PFSK-1 (cell line): Measurements from ENCODE around the gene MCRIP1.

Experiments used
- FOXP2 ChIP-seq: optimal IDR thresholded peaks from 2 replicates; pipeline ENCODE3; 2011; ENCODE audit warnings: borderline replicate concordance, control low read depth, inconsistent platforms; ENCODE audit not compliant: insufficient read depth; ENCODE audit errors: extremely low read length, extremely low read depth
- POLR2AphosphoS5 ChIP-seq: IDR thresholded peaks from 2 replicates; pipeline ENCODE4 v1.6.1; 2012; ENCODE audit warnings: low read depth, mild to moderate bottlenecking, control low read depth, low read length, moderate library complexity
- REST ChIP-seq, 2 experiments: IDR thresholded peaks; 2 replicates each; pipeline versions ENCODE4 v1.6.1 to v1.8.0; 2011 to 2012; ENCODE audit warnings: low read depth in 2 of 2, low read length in 2 of 2, control low read depth in 1 of 2, inconsistent platforms in 1 of 2, mild to moderate bottlenecking in 1 of 2, moderate library complexity in 1 of 2; ENCODE audit not compliant: insufficient read depth in 1 of 2
- SIN3A ChIP-seq: IDR thresholded peaks from 2 replicates; pipeline ENCODE4 v1.6.1; 2012; ENCODE audit warnings: mild to moderate bottlenecking, low read length, moderate library complexity, borderline replicate concordance; ENCODE audit not compliant: insufficient read depth
- TAF1 ChIP-seq: IDR thresholded peaks from 2 replicates; pipeline ENCODE4 v1.6.1; 2012; ENCODE audit warnings: low read length, control low read depth, borderline replicate concordance; ENCODE audit not compliant: insufficient read depth

Gene MCRIP1

GRCh38 chr17:81833921-81834830, 1.1 kb upstream of the MCRIP1 start:
- no peak for TF ChIP-seq REST (IDR thresholded peaks at IDR 0.05; ENCODE audit: insufficient read depth in 1 of 2, low read depth in 2 of 2, low read length in 2 of 2)
- no peak for TF ChIP-seq FOXP2
- TF ChIP-seq TAF1 = no peak
- no peak for TF ChIP-seq SIN3A
- no peak for TF ChIP-seq POLR2AphosphoS5

- TF ChIP-seq TAF1 (no peak), REST (IDR thresholded peaks at IDR 0.05; ENCODE audit: insufficient read depth in 1 of 2, low read depth in 2 of 2, low read length in 2 of 2) (no peak), SIN3A (no peak), FOXP2 (no peak), POLR2AphosphoS5 (no peak)
These were observed 407 bp downstream of the MCRIP1 start for GRCh38 chr17:81832608-81833159.

GRCh38 chr17:81831957-81832607, 1.0 kb downstream of the MCRIP1 start:
- TF ChIP-seq POLR2AphosphoS5 = no peak

- TF ChIP-seq FOXP2 (no peak), SIN3A (no peak)
These were observed 1.5 kb downstream of the MCRIP1 start for GRCh38 chr17:81831563-81831956.

- TF ChIP-seq POLR2AphosphoS5 = no peak
- no peak for TF ChIP-seq REST (IDR thresholded peaks at IDR 0.05; ENCODE audit: insufficient read depth in 1 of 2, low read depth in 2 of 2, low read length in 2 of 2)
- TF ChIP-seq FOXP2 = no peak
- no peak for TF ChIP-seq SIN3A
- TF ChIP-seq TAF1 = no peak
These were observed 3.2 kb downstream of the MCRIP1 start for GRCh38 chr17:81829858-81830257.

- TF ChIP-seq SIN3A = no peak
- peak; percentile 62 for TF ChIP-seq FOXP2
- no peak for TF ChIP-seq REST (IDR thresholded peaks at IDR 0.05; ENCODE audit: insufficient read depth in 1 of 2, low read depth in 2 of 2, low read length in 2 of 2)
- TF ChIP-seq TAF1 = no peak
These were observed 4.4 kb downstream of the MCRIP1 start for GRCh38 chr17:81828656-81829055.
